Astrocyte (in vitro differentiated cells and primary cell): ENCODE data around the gene IGFBP5.

ENCODE experiments used
- CTCF ChIP-seq: IDR thresholded peaks from 2 replicates; pipeline ENCODE4 v1.5.1; 2011; ENCODE audit warnings: low read depth, mild to moderate bottlenecking, inconsistent platforms, low read length, moderate library complexity; ENCODE audit not compliant: insufficient read depth
- EZH2 ChIP-seq: IDR thresholded peaks from 2 replicates; pipeline ENCODE4 v1.6.1; 2012; ENCODE audit warnings: mild to moderate bottlenecking, low read length, inconsistent platforms; ENCODE audit not compliant: insufficient read depth

DNA sequence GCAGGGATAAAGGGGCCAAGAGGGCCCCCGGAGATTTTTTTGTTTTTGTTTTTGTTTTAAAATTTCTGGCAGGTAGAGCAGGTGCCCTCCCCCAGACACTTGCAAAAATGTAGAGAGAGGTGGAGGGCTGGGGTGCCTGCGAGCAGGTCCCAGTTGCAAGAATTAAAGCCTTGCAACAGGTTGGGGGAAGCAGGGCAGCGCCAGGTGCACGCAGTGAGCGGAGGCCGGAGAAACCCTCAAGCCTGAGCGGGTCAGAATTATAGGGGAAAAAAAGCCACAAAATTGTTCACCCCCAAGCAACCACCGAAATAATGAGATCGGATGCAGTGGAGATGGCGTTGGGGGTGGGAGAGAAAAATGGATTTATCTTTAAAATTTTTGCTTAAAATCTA is 527 bp downstream of the IGFBP5 start:
- TF ChIP-seq CTCF (no peak), EZH2 (no peak)
